Astrocyte of the spinal cord (primary cell): Measurements from ENCODE around the gene PALLD.

Source experiments
- DNase-seq: peaks from one replicate; pipeline ENCODE4 v3.0.0; 2011; ENCODE audit warnings: low read depth, low spot score
- H3K4me3 ChIP-seq: 2 replicates; pipeline ENCODE4 v1.5.1; 2011; ENCODE audit warnings: low read depth, mild to moderate bottlenecking, low read length, moderate library complexity
- CTCF ChIP-seq: IDR thresholded peaks from 2 replicates; pipeline ENCODE4 v1.5.1; 2012; ENCODE audit warnings: low read depth, mild to moderate bottlenecking, low read length, inconsistent platforms
- in situ Hi-C: cut with HindIII; loops from 2 replicates; pipeline ENCODE4 v1.10.0; 2017; ENCODE audit warnings: low sequenced_read_pairs

Gene PALLD

GRCh38 chr4:168741281-168742173, 244.7 kb downstream of the PALLD start:
- no peak for DNase-seq
- TF ChIP-seq CTCF = no peak
- no peak overlapping the region for H3K4me3 ChIP-seq
- in situ Hi-C loops = no loop called here

GRCh38 chr4:168743131-168743530, 246.3 kb downstream of the PALLD start:
- no peak overlapping the region for H3K4me3 ChIP-seq
- DNase-seq = no peak
- no peak for TF ChIP-seq CTCF
- in situ Hi-C loops = no loop called here

DNA sequence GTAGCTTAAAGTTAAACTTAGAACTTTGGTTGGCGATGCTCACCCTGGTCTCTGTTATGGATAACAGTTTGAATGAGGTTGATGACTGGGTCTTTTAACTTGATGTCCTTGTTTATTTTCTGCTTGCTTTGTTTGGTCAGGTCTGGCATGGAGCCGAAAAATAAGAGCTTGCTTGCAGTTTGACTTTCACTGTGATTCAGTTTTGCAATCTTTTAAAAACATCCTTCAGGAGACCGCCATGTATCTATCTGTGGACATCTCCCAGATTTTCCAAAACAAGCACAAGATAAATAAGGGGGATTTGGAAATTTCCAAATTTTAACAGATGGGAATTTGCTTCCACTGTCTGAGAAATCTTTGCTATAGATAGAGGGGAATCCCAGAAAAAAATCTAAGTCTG, 246.7 kb downstream of the PALLD start:
- DNase-seq = peak; percentile 75
- no peak for TF ChIP-seq CTCF
- no peak overlapping the region for H3K4me3 ChIP-seq

DNA sequence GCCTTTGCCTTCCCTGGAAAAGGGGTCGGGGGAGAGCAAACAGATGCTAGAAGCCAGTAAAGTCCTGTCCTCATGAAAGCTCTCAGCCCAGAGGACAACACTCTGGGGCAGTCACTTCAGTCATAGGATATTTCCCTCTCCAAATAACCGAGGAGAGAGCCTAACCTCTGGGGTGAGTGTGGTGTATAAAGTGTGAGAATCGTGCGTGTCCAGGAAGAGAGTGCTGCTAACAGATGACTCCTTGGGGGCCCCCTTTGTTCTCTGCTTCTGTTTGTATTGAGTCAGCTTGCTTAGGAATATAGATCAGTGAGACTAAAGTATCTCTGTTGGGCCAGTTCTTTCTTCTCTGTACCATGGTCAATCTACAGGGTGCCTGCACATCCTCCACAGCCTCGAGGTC, 247.2 kb downstream of the PALLD start:
- peak; percentile 88 for DNase-seq
- TF ChIP-seq CTCF = no peak
- no peak overlapping the region for H3K4me3 ChIP-seq
- in situ Hi-C loops = no loop called here

More for the DNA sequence above, 246.7 kb downstream of the PALLD start:
- in situ Hi-C loops = no loop called here

DNA sequence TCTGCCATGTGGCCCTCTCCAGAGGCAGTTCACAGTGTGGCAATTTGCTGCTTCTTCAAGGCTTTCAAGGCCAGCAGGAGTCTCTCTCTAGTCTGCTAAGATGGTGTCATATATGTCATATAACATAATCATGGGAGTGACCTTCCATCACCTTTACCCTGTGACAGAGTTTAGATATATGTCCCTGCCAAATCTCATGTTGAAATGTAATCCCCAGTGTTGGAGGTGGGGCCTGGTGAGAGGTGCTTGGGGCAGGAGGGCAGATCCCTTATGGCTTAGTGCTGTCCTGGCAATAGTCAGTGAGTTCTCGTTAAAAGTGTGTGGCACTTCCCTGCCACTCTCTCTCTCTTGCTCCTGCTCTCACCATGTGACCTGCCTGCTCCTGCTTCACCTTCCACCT, 252.0 kb downstream of the PALLD start:
- no peak overlapping the region for H3K4me3 ChIP-seq
- no peak for DNase-seq
- no peak for TF ChIP-seq CTCF
- in situ Hi-C loops = no loop called here

- no peak overlapping the region for H3K4me3 ChIP-seq
- in situ Hi-C loops = no loop called here
- DNase-seq = peak; percentile 81
- TF ChIP-seq CTCF = no peak
Observed at GRCh38 chr4:168751263-168752225, 254.7 kb downstream of the PALLD start.
